ENCODE data around the gene HOXC6.

The HOXC6 gene

GRCh38 chr12:54037360-54038283 is 9.4 kb downstream of the HOXC6 start:
- no peak for DNase-seq (ENCODE audit: extremely low read depth, low read depth)
- no peak overlapping the region for H3K4me3 ChIP-seq (replicated peaks; ENCODE audit: low read depth, low read length)
- TF ChIP-seq CTCF (IDR thresholded peaks at IDR 0.05; ENCODE audit: low read depth, low read length, missing control alignments) = no peak

GRCh38 chr12:54038284-54038870 is 10.1 kb downstream of the HOXC6 start:
- no peak for DNase-seq (ENCODE audit: extremely low read depth, low read depth)
- H3K4me3 ChIP-seq (replicated peaks; ENCODE audit: low read depth, low read length) = no peak overlapping the region
- no peak for TF ChIP-seq CTCF (IDR thresholded peaks at IDR 0.05; ENCODE audit: low read depth, low read length, missing control alignments)

GRCh38 chr12:54038871-54039414 is 10.7 kb downstream of the HOXC6 start:
- H3K4me3 ChIP-seq (replicated peaks; ENCODE audit: low read depth, low read length) = no peak overlapping the region
- DNase-seq (ENCODE audit: extremely low read depth, low read depth) = no peak
- TF ChIP-seq CTCF (IDR thresholded peaks at IDR 0.05; ENCODE audit: low read depth, low read length, missing control alignments) = no peak

GRCh38 chr12:54039417-54040147 is 11.3 kb downstream of the HOXC6 start:
- no peak overlapping the region for H3K4me3 ChIP-seq (replicated peaks; ENCODE audit: low read depth, low read length)
- DNase-seq (ENCODE audit: extremely low read depth, low read depth) = no peak
- no peak for TF ChIP-seq CTCF (IDR thresholded peaks at IDR 0.05; ENCODE audit: low read depth, low read length, missing control alignments)

- H3K4me3 ChIP-seq (replicated peaks; ENCODE audit: low read depth, low read length) = no peak overlapping the region
- no peak for DNase-seq (ENCODE audit: extremely low read depth, low read depth)
- TF ChIP-seq CTCF (IDR thresholded peaks at IDR 0.05; ENCODE audit: low read depth, low read length, missing control alignments) = no peak
These were observed 11.9 kb downstream of the HOXC6 start for GRCh38 chr12:54040148-54040494.

GRCh38 chr12:54040648-54041047 is 12.4 kb downstream of the HOXC6 start:
- TF ChIP-seq CTCF (IDR thresholded peaks at IDR 0.05; ENCODE audit: low read depth, low read length, missing control alignments) = no peak
- DNase-seq (ENCODE audit: extremely low read depth, low read depth) = no peak
- no peak overlapping the region for H3K4me3 ChIP-seq (replicated peaks; ENCODE audit: low read depth, low read length)
